ENCODE data around the gene CYS1.

DNA sequence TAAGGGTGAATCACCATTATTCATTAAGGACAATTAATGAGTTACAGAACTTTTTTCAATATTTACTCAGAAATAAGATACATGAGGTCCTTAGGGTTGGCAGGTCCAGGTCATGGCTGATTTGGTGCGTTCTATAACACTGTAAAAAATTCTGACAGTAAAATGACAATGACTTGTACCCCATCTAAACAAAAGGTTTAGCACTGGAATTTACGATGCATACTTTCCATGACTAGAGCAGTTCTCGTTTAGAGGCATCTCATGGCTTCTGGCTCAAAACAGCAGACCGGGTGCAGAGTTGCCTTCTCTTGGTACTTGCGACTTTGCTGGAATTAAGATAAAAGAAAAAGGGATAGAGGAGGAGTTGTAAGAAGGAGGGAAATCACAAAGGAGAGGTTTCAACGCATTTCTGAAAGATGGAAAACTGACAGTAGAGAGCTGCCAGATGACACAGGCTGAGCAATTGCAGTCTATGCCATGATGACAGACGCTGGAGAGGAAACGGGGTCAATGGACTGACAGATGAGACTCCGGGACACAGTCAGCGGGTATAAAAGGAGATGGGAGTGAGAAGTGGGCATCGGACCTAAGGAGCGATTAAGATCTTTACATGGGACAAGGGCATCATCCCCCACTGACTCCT is 4.1 kb upstream of the CYS1 start:
- TF ChIP-seq, protein P1, sequence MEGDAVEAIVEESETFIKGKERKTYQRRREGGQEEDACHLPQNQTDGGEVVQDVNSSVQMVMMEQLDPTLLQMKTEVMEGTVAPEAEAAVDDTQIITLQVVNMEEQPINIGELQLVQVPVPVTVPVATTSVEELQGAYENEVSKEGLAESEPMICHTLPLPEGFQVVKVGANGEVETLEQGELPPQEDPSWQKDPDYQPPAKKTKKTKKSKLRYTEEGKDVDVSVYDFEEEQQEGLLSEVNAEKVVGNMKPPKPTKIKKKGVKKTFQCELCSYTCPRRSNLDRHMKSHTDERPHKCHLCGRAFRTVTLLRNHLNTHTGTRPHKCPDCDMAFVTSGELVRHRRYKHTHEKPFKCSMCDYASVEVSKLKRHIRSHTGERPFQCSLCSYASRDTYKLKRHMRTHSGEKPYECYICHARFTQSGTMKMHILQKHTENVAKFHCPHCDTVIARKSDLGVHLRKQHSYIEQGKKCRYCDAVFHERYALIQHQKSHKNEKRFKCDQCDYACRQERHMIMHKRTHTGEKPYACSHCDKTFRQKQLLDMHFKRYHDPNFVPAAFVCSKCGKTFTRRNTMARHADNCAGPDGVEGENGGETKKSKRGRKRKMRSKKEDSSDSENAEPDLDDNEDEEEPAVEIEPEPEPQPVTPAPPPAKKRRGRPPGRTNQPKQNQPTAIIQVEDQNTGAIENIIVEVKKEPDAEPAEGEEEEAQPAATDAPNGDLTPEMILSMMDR (IDR thresholded peaks at IDR 0.05; ENCODE audit: low read length), result no peak
- no peak for TF ChIP-seq EZH2 (IDR thresholded peaks at IDR 0.05; ENCODE audit: borderline replicate concordance, low read length)

Measured in OCI-LY1 (cell line).